ENCODE measurements around the gene TRPC3.

TRPC3 gene

DNA sequence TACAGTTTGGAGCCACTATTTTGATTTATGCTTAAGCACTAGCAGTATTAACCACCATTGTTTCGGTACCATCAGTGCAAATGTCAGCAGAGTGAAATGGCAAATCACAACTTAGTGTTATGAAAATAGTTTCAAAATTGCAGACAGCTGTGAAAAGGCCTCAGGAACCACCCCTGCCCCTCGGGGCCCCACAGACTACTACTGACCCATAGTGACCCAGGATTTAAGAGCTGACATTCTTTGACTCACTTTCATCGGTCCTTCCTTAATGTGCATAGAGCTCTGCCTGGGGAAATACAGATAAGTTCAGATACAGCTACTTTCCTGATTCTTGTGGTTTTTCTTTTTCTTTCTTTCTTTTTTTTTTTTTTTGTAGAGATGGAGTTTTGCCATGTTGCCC is 78.3 kb downstream of the TRPC3 start:
- DNase-seq (ENCODE audit: low read depth in 2 of 2), result no peak

DNA sequence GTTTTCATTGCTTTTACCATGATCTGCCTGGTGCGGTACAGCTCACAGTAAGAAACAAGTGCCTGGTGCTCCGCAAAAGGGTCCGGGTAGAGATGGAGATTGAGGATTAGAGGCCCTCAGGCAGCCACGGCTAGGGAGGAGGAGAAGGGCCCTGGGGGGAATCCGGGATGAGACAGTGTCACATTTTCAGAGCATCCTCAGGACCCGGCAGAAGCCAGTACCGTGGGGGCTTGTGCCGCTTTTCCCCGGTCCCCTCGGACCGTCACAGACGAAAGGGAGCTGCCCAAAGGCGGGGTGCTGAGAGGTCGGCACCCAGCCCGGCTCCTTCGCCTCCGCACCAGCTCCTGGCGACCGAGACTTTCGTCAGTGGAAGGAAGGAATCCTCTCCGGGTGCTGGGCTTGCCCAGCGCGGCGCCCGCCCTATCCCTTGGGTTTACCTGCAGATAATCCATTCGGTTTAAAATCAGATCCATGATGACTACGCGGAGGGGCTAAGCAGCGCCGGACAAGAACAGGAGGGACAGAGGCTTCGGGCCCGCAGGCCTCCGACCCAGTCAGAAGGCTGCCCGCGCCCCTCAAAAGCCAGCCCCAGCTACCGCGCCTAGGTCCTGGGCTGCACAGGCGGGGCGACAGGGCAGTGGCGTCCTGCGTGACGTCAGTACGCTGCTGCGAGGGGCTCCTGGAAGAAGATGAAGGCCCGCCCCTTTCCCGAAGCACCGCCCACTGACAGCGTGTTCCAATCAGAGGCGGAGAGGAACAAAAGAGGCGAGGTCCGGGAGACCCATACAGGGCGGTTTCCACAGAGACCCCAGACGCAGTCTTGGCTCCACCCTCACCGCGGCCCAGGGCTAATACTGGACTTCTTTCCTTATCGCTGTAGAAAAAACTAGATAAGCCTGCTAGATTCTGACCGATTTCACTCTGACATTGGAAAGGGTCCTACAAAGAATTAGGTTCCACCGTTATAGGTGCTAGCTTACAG is 81.7 kb downstream of the TRPC3 start, which contains the start of gene BBS7:
Gene BBS7 (minus strand): TSS at position 634 of the 982 bp plus-strand sequence. CDS start 161 bp downstream, at position 473.
- peak; percentile 94 to 96 for DNase-seq (ENCODE audit: low read depth in 2 of 2)

DNA sequence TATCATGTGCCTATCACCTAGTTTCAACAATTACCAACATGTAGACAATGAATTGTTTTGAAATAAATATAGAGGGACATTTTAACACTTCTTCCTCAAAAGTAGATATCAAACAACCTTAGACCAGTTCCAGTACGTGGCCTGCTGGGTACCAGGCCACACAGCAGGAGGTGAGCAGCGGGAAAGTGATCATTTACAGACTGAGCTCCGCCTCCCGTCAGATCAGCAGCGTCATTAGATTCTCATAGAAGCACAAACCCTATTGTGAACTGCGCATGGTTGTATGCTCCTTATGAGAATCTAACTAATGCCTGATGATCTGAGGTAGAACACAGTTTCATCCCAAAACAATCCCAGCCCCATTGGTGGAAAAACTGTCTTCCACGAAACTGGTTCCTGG is 88.1 kb downstream of the TRPC3 start:
- no peak for DNase-seq (ENCODE audit: low read depth in 2 of 2)

DNA sequence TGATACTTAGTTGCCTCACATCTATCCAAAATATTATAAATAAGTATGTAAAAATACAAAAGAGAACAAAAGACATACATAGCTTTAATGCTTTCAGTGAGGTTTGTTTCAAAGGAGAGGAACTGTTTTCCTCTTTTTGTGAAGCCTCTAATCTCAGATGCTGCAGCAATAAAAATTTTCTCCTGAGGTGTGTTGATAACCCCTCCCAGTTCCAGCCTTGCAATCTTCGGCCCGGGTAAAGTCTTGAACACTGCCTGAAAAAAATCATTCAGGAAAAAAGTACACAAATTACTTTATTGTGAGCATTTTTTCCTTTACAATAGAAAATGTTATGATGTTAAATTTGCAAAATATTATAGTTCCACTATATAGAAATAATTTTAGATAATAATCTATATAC is 90.4 kb downstream of the TRPC3 start:
- no peak for DNase-seq (ENCODE audit: low read depth in 2 of 2)

DNA sequence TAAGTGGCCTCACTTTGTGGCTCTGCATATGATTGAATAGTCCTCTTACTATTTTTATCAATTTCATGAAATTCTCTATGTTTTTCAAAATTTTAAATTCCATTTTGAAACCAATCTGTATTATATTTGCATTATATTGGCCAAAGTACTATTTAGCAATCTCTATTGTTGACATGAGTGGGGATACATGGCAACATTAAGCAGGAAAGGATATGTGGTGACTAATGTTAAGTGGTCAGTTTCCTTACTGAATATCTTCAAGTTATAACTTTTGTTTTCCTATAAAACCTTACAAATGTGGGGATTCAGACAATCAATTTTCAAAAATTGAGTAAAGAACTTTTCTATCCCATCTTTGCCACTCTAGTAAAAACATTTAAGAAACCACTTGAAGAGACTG is 91.7 kb downstream of the TRPC3 start:
- DNase-seq (ENCODE audit: low read depth in 2 of 2), result no peak

DNA sequence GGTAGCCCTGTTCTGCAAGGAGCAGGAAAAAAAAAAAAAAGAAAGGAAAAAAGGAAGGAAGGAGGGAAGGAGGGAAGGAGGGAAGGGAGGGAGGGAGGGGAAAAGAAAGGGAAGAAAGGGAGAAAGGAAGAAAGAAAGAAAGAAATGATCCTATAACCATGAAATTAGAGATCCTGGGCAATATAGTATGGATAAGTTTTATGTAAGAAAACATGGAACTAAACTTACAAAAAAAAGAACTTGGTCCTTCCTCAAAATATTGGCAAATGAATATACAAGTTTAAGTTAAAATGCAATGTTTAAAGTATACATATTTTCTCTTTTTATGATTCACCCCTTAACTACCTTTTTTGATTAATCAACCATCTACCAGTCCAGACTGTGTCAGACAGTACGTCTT is 100.5 kb downstream of the TRPC3 start:
- no peak for DNase-seq (ENCODE audit: low read depth in 2 of 2)

DNA sequence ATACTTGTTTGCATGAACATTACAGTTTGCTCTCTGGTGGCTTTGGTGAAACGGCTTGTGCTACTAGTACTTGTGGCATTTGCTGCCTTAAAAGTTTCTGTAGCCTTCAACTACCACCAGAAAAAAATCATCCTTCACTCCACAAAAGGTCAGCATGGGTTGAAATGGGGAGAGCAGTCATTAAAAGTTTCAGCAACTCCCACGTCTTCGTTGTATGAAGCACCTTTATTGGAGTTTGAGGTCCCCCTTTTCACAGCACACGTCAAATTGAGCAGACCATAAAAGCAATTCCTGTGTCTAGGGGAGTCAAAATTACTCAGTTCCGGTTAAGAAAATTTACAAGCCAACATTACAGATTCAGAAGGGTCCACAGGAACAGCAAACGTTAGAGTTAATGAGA is 105.2 kb downstream of the TRPC3 start:
- DNase-seq (ENCODE audit: low read depth in 2 of 2), result no peak

DNA sequence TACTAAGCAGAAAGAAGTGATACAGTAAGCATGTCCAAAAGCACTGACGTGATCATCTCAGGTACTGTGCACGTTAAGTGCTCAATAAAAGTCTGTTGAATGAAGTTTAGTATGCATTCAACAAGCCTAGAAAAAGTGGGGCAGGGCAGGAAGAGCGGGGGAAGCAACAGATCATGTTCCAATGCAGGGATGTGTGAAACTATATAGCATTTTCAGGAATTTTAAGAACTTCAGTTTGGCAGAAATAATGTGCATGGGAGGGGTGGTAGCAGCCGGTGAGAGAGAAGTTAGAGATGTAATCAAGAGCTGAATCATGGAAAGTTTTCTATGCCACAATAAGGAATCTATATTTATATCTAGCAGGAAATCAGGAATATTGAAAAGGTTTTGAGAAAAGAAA is 109.0 kb downstream of the TRPC3 start:
- DNase-seq (ENCODE audit: low read depth in 2 of 2), result no peak

DNA sequence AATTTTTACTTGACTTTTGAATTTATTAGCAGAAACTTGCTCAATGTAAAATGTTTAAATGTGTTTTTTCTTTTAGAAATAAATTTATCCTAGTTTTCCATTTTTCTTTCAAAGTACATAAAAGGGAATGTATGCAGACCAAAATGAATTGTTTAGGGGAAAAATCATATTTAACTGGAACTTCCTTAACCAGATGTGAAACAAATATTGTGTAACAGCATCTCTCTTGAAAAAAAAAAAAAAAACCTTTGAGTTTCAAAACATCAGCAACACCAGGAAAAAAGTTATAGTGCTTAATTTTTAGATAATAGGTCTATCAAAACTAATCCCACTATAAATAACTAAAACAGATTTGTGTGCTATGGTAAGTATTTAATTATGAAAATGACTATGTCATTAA is 113.7 kb downstream of the TRPC3 start:
- no peak for DNase-seq (ENCODE audit: low read depth in 2 of 2)

DNA sequence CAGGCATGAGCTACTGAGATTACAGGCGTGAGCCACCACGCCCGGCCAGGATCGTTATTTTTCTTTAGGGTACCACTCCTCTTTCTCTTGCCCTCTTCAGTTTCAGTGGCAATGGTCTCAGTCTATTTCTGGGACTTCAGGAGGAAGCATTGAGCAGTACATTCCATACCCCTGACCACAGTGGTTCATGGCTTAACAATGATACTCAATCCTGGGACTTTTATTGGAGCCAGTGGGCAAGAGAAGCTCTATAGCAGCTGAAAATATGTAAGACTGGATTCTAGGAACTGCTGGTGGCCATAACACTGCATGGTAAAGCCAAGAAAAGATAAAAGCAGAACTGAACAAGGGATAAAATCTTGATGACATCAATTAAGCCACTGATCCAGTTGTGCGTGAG is 122.3 kb downstream of the TRPC3 start:
- DNase-seq (ENCODE audit: low read depth in 2 of 2), result no peak

Data from stimulated activated CD8-positive, alpha-beta memory T cell treated with anti-CD3 and anti-CD28 coated beads, Interleukin-15, amount 100 ng/mL, for 48 hours (primary cell).